Astrocyte (in vitro differentiated cells and primary cell): ENCODE results near the gene CD53. TPM values are rescaled to one million over a fixed set of nuclear protein-coding genes. Genes with fewer than 3 reads are reported as not detected.

ENCODE experiments used
- DNase-seq: peaks from one replicate; pipeline ENCODE4 v3.0.0-alpha.2; 2010; ENCODE audit warnings: low read depth
- FAIRE-seq: peaks from 2 replicates; lab custom pipeline; 2011; peaks lifted over from hg19 to GRCh38; lab: Jason Lieb, UNC
- H2AFZ ChIP-seq: 2 replicates; pipeline ENCODE4 v1.6.0; 2012; ENCODE audit warnings: low read depth, low read length, inconsistent platforms
- H3K27ac ChIP-seq: 2 replicates; pipeline ENCODE4 v1.5.1; 2011; ENCODE audit warnings: low read depth, low read length, inconsistent platforms
- H3K27me3 ChIP-seq: 2 replicates; pipeline ENCODE4 v1.6.0; 2011; ENCODE audit warnings: low read length, inconsistent platforms; ENCODE audit not compliant: insufficient read depth
- H3K36me3 ChIP-seq: 2 replicates; pipeline ENCODE4 v1.5.1; 2011; ENCODE audit warnings: low read length, inconsistent platforms; ENCODE audit not compliant: insufficient read depth
- H3K4me1 ChIP-seq: 2 replicates; pipeline ENCODE4 v1.5.1; 2011; ENCODE audit warnings: low read length, inconsistent platforms; ENCODE audit not compliant: insufficient read depth
- H3K4me2 ChIP-seq: 2 replicates; pipeline ENCODE4 v1.6.0; 2012; ENCODE audit warnings: low read length, inconsistent platforms
- H3K4me3 ChIP-seq: 2 replicates; pipeline ENCODE4 v1.5.1; 2011; ENCODE audit warnings: low read depth, mild to moderate bottlenecking, low read length, inconsistent platforms; ENCODE audit not compliant: insufficient read depth
- H3K79me2 ChIP-seq: 2 replicates; pipeline ENCODE4 v1.6.0; 2012; ENCODE audit warnings: mild to moderate bottlenecking, low read length, inconsistent platforms; ENCODE audit not compliant: insufficient read depth
- H3K9ac ChIP-seq: 2 replicates; pipeline ENCODE4 v1.6.0; 2012; ENCODE audit warnings: mild to moderate bottlenecking, low read length, inconsistent platforms
- H3K9me3 ChIP-seq: 2 replicates; pipeline ENCODE4 v1.5.1; 2012; ENCODE audit warnings: low read depth, mild to moderate bottlenecking, low read length, inconsistent platforms; ENCODE audit not compliant: insufficient read depth
- H4K20me1 ChIP-seq: 2 replicates; pipeline ENCODE4 v1.6.0; 2012; ENCODE audit warnings: low read length, inconsistent platforms; ENCODE audit not compliant: insufficient read depth
- H3K27ac Mint-ChIP-seq: one replicate; pipeline ENCODE4 v1.8.0; 2021; ENCODE audit warnings: mild to moderate bottlenecking, mixed read lengths; ENCODE audit not compliant: unreplicated experiment
- H3K27me3 Mint-ChIP-seq: one replicate; pipeline ENCODE4 v1.8.0; 2021; ENCODE audit warnings: low read depth, mixed read lengths; ENCODE audit not compliant: unreplicated experiment
- H3K36me3 Mint-ChIP-seq: one replicate; pipeline ENCODE4 v1.8.0; 2021; ENCODE audit warnings: low read depth, mixed read lengths; ENCODE audit not compliant: unreplicated experiment
- H3K4me1 Mint-ChIP-seq: one replicate; pipeline ENCODE4 v1.8.0; 2021; ENCODE audit warnings: low read depth, mixed read lengths; ENCODE audit not compliant: unreplicated experiment
- H3K4me3 Mint-ChIP-seq: one replicate; pipeline ENCODE4 v1.8.0; 2021; ENCODE audit warnings: mild to moderate bottlenecking, moderate library complexity, mixed read lengths; ENCODE audit not compliant: unreplicated experiment
- H3K9me3 Mint-ChIP-seq: one replicate; pipeline ENCODE4 v1.8.0; 2021; ENCODE audit warnings: mild to moderate bottlenecking, mixed read lengths; ENCODE audit not compliant: unreplicated experiment
- EZH2 ChIP-seq: IDR thresholded peaks from 2 replicates; pipeline ENCODE4 v1.6.1; 2012; ENCODE audit warnings: mild to moderate bottlenecking, low read length, inconsistent platforms; ENCODE audit not compliant: insufficient read depth
- total RNA-seq: library from RNA; stranded (reverse); gene quantifications from 2 replicates; pipeline ENCODE4 v1.2.1, GENCODE V29; 2021
- TF ChIP-seq, protein P1 (sequence below): IDR thresholded peaks from 2 replicates; pipeline ENCODE4 v1.5.1; 2011; ENCODE audit warnings: low read depth, mild to moderate bottlenecking, inconsistent platforms, low read length, moderate library complexity; ENCODE audit not compliant: insufficient read depth

The CD53 gene
- total RNA-seq, 1 donor from 2014 or later, result not detected

DNA sequence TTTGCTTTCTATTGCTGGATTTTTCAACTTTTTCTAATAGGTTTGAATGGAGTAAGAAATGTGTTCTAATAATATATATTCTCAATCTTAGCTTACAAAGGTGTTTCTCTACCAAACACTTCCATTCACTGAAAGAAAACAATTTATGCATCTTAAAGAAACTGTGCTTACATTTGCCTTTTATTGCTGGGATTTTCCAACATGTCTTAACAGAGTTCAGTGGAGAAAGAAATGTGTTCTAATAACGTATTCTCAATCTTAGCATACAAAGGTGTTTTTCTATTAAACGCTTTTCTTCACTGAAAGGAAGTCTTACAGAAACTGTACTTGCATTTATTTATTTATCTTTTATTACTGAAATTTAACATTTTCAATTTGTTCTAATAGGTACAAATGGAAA is 5.6 kb downstream of the CD53 start:
- Histone ChIP-seq H3K9me3 (peaks cover 5% of the 10 kb centered on the region), H3K4me1 (no peaks in the 10 kb centered on the region), H3K36me3 (no peaks in the 10 kb centered on the region), H3K27me3 (no peaks in the 10 kb centered on the region), H4K20me1 (no peaks in the 10 kb centered on the region), H2AFZ (no peak overlapping the region), H3K9ac (no peak overlapping the region), H3K79me2 (no peaks in the 10 kb centered on the region), H3K4me3 (no peak overlapping the region), H3K4me2 (no peak overlapping the region), H3K27ac (no peak overlapping the region)
- no peaks in the 10 kb centered on the region for H3K27me3 Mint-ChIP-seq
- no peak for DNase-seq
- H3K27ac Mint-ChIP-seq, result no peak overlapping the region
- TF ChIP-seq, protein P1, sequence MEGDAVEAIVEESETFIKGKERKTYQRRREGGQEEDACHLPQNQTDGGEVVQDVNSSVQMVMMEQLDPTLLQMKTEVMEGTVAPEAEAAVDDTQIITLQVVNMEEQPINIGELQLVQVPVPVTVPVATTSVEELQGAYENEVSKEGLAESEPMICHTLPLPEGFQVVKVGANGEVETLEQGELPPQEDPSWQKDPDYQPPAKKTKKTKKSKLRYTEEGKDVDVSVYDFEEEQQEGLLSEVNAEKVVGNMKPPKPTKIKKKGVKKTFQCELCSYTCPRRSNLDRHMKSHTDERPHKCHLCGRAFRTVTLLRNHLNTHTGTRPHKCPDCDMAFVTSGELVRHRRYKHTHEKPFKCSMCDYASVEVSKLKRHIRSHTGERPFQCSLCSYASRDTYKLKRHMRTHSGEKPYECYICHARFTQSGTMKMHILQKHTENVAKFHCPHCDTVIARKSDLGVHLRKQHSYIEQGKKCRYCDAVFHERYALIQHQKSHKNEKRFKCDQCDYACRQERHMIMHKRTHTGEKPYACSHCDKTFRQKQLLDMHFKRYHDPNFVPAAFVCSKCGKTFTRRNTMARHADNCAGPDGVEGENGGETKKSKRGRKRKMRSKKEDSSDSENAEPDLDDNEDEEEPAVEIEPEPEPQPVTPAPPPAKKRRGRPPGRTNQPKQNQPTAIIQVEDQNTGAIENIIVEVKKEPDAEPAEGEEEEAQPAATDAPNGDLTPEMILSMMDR, result no peak
- no peak for TF ChIP-seq EZH2
- H3K9me3 Mint-ChIP-seq, result peaks cover 2% of the 10 kb centered on the region
- peaks cover 10% of the 10 kb centered on the region for H3K4me1 Mint-ChIP-seq
- no peak overlapping the region for H3K4me3 Mint-ChIP-seq
- peaks cover 2% of the 10 kb centered on the region for H3K36me3 Mint-ChIP-seq
- no peak for FAIRE-seq

DNA sequence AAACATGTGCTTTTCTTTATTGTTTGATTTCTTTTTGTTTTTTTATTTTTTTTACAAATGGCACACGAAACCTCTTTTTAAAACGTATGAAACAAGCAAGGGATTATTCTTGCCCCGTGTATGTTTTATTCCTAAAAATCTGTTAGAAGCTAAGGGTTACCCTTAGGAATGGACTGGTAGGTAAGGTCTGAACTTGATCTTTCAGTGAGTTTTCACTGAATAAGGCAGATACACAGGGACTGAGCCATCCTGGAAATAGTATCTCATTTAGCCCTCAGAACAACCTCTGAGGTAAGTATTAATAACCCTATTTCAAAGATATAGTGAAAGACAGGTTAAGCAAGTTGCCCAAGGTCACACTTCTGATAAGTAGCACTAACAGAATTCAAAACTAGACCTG is 6.0 kb downstream of the CD53 start:
- Histone ChIP-seq H2AFZ (no peak overlapping the region), H3K9me3 (peaks cover 5% of the 10 kb centered on the region), H3K27me3 (no peaks in the 10 kb centered on the region), H3K79me2 (no peaks in the 10 kb centered on the region), H3K36me3 (no peaks in the 10 kb centered on the region), H3K4me1 (no peaks in the 10 kb centered on the region), H3K4me2 (no peak overlapping the region), H3K9ac (no peak overlapping the region), H3K27ac (no peak overlapping the region), H3K4me3 (no peak overlapping the region), H4K20me1 (no peaks in the 10 kb centered on the region)
- DNase-seq (no peak), FAIRE-seq (no peak)
- H3K4me3 Mint-ChIP-seq, result no peak overlapping the region
- no peaks in the 10 kb centered on the region for H3K27me3 Mint-ChIP-seq
- peaks cover 2% of the 10 kb centered on the region for H3K36me3 Mint-ChIP-seq
- peaks cover 10% of the 10 kb centered on the region for H3K4me1 Mint-ChIP-seq
- peaks cover 2% of the 10 kb centered on the region for H3K9me3 Mint-ChIP-seq
- TF ChIP-seq EZH2, result no peak
- TF ChIP-seq, protein P1, result no peak
- H3K27ac Mint-ChIP-seq, result no peak overlapping the region

GRCh38 chr1:110879758-110880606 is 7.0 kb downstream of the CD53 start:
- H3K9ac ChIP-seq, result no peak overlapping the region
- H3K27ac Mint-ChIP-seq, result peak overlapping the region; percentile 75

More at GRCh38 chr1:110879758-110880606, 7.0 kb downstream of the CD53 start:
- no peaks in the 10 kb centered on the region for H3K27me3 Mint-ChIP-seq
- no peak overlapping the region for H3K27ac ChIP-seq
- H3K27me3 ChIP-seq, result no peaks in the 10 kb centered on the region
- no peak for FAIRE-seq
- TF ChIP-seq, protein P1, result no peak
- TF ChIP-seq EZH2, result no peak
- DNase-seq, result no peak
- no peak overlapping the region for H2AFZ ChIP-seq
- H3K4me3 ChIP-seq, result no peak overlapping the region
- H3K9me3 Mint-ChIP-seq, result peaks cover 2% of the 10 kb centered on the region
- peaks cover 2% of the 10 kb centered on the region for H3K36me3 Mint-ChIP-seq
- H3K79me2 ChIP-seq, result no peaks in the 10 kb centered on the region
- no peaks in the 10 kb centered on the region for H3K4me1 ChIP-seq
- H3K4me1 Mint-ChIP-seq, result peaks cover 10% of the 10 kb centered on the region
- no peaks in the 10 kb centered on the region for H3K36me3 ChIP-seq
- H3K9me3 ChIP-seq, result peaks cover 5% of the 10 kb centered on the region
- no peak overlapping the region for H3K4me3 Mint-ChIP-seq
- no peak overlapping the region for H3K4me2 ChIP-seq
- H4K20me1 ChIP-seq, result no peaks in the 10 kb centered on the region
